IMR-90 (cell line): Measurements from ENCODE around the gene XPR1. TPM values are rescaled to one million over a fixed set of nuclear protein-coding genes. Genes with fewer than 3 reads are reported as not detected.

Source experiments
- ATAC-seq: fragments of 200-7000 bp; cut with Tn5 transposase; 2 replicates; pipeline ENCODE4 v1.9.1; 2020; ENCODE audit warnings: low read depth, mild to moderate bottlenecking, moderate library complexity
- BruUV-seq: library from RNA; stranded (reverse); fragments of 400-500 nt; replicated peaks from 2 replicates; lab custom pipeline; 2021; lab: Mats Ljungman, UMichigan
- CTCF ChIA-PET: fragments of 300-600 bp; formaldehyde crosslinking; extraction: SDS; loops from one replicate; lab custom pipeline; 2021; ENCODE audit warnings: antibody characterized with exemption; lab: Yijun Ruan, JAX
- POLR2A ChIA-PET: fragments of 300-600 bp; sonication (Branson Sonifier 250); formaldehyde crosslinking; loops from one replicate; lab custom pipeline; 2022; ENCODE audit warnings: antibody characterized with exemption; ENCODE audit not compliant: unreplicated experiment; lab: Charles Lee
- DNase-seq: peaks from one replicate; pipeline ENCODE4 v3.0.0; 2013
- H2AFZ ChIP-seq: replicated peaks from 2 replicates; pipeline ENCODE3; 2013; ENCODE audit warnings: low read length, mild to moderate bottlenecking; ENCODE audit not compliant: poor library complexity
- H2AK5ac ChIP-seq: 2 replicates; pipeline ENCODE4 v1.6.1; 2013; ENCODE audit warnings: low read depth, low read length, inconsistent platforms
- H2AK9ac ChIP-seq: replicated peaks from 2 replicates; pipeline ENCODE3; 2013; ENCODE audit warnings: mild to moderate bottlenecking, low read depth, low read length, moderate library complexity; ENCODE audit not compliant: poor library complexity
- H2BK120ac ChIP-seq: 2 replicates; pipeline ENCODE4 v1.6.1; 2013; ENCODE audit warnings: low read depth, low read length, inconsistent platforms
- H2BK15ac ChIP-seq: 3 replicates; pipeline ENCODE4 v1.6.1; 2013; ENCODE audit warnings: low read depth, low read length, inconsistent platforms
- H2BK20ac ChIP-seq: 2 replicates; pipeline ENCODE4 v1.6.1; 2013; ENCODE audit warnings: low read depth, mild to moderate bottlenecking, inconsistent platforms, low read length, moderate library complexity
- H2BK5ac ChIP-seq: 2 replicates; pipeline ENCODE4 v1.6.1; 2013; ENCODE audit warnings: mild to moderate bottlenecking, low read depth, low read length, inconsistent platforms; ENCODE audit not compliant: poor library complexity, severe bottlenecking
- H3K14ac ChIP-seq: replicated peaks from 2 replicates; pipeline ENCODE4 v1.6.1; 2013; ENCODE audit warnings: low read depth, low read length, inconsistent platforms
- H3K18ac ChIP-seq: 2 replicates; pipeline ENCODE4 v1.6.1; 2013; ENCODE audit warnings: low read depth, low read length, control low read depth
- H3K23ac ChIP-seq: 2 replicates; pipeline ENCODE4 v1.6.1; 2013; ENCODE audit warnings: low read depth, low read length, inconsistent platforms
- H3K27ac ChIP-seq: 2 replicates; pipeline ENCODE4 v1.5.1; 2013; ENCODE audit warnings: mild to moderate bottlenecking, control low read depth, low read length; ENCODE audit not compliant: insufficient read depth
- H3K27me3 ChIP-seq: 2 replicates; pipeline ENCODE4 v1.6.1; 2013; ENCODE audit warnings: low read length; ENCODE audit not compliant: control insufficient read depth, insufficient read depth
- H3K36me3 ChIP-seq: 2 replicates; pipeline ENCODE4 v1.6.1; 2013; ENCODE audit warnings: low read length, mixed read lengths; ENCODE audit not compliant: control insufficient read depth, insufficient read depth
- H3K4ac ChIP-seq: 2 replicates; pipeline ENCODE4 v1.6.1; 2013; ENCODE audit warnings: low read depth, low read length, inconsistent platforms
- H3K4me1 ChIP-seq: 2 replicates; pipeline ENCODE4 v1.6.1; 2013; ENCODE audit warnings: low read length, mixed read lengths; ENCODE audit not compliant: control insufficient read depth, insufficient read depth
- H3K4me2 ChIP-seq: 2 replicates; pipeline ENCODE4 v1.6.1; 2013; ENCODE audit warnings: low read depth, mild to moderate bottlenecking, control low read depth, low read length, moderate library complexity
- H3K4me3 ChIP-seq: 2 replicates; pipeline ENCODE4 v1.5.1; 2013; ENCODE audit warnings: low read depth, mild to moderate bottlenecking, control low read depth, low read length, moderate library complexity; ENCODE audit not compliant: insufficient read depth
- H3K56ac ChIP-seq: 2 replicates; pipeline ENCODE4 v1.6.1; 2013; ENCODE audit warnings: low read length, inconsistent platforms; ENCODE audit not compliant: insufficient read depth; ENCODE audit errors: extremely low read depth
- H3K79me1 ChIP-seq, 2 experiments: 2 replicates each; pipeline ENCODE4 v1.6.1; 2013; ENCODE audit warnings: low read length in 2 of 2, inconsistent platforms in 1 of 2, low read depth in 1 of 2
- H3K9ac ChIP-seq: 2 replicates; pipeline ENCODE4 v1.6.1; 2013; ENCODE audit warnings: low read depth, low read length, control low read depth
- H3K9me1 ChIP-seq: 2 replicates; pipeline ENCODE4 v1.6.1; 2013; ENCODE audit warnings: low read length, inconsistent platforms; ENCODE audit not compliant: insufficient read depth
- H3K9me3 ChIP-seq: 2 replicates; pipeline ENCODE4 v1.6.1; 2013; ENCODE audit warnings: low read length; ENCODE audit not compliant: control insufficient read depth, insufficient read depth
- H4K20me1 ChIP-seq: 2 replicates; pipeline ENCODE4 v1.6.1; 2013; ENCODE audit warnings: low read length, inconsistent platforms; ENCODE audit not compliant: insufficient read depth
- H4K5ac ChIP-seq: 2 replicates; pipeline ENCODE4 v1.6.1; 2013; ENCODE audit warnings: mild to moderate bottlenecking, low read depth, low read length, control low read depth
- H4K8ac ChIP-seq, 2 experiments: 2 replicates each; pipeline ENCODE4 v1.6.1; 2013; ENCODE audit warnings: low read depth in 2 of 2, low read length in 2 of 2, control low read depth in 1 of 2, inconsistent platforms in 1 of 2
- H4K91ac ChIP-seq: 2 replicates; pipeline ENCODE4 v1.6.1; 2013; ENCODE audit warnings: low read depth, low read length, inconsistent platforms; ENCODE audit not compliant: insufficient read depth
- BHLHE40 ChIP-seq: fragments of 150-350 bp; IDR thresholded peaks from 2 replicates; pipeline ENCODE4 v1.6.1; 2016; ENCODE audit warnings: mild to moderate bottlenecking, low read depth, low read length
- CHD1 ChIP-seq: IDR thresholded peaks from 2 replicates; pipeline ENCODE4 v1.6.1; 2012; ENCODE audit warnings: low read depth, low read length, improper control_type of control experiment
- CTCF ChIP-seq: conservative IDR thresholded peaks from 2 replicates; pipeline ENCODE4 v1.5.1; 2012; ENCODE audit warnings: mild to moderate bottlenecking, low read depth, low read length, improper control_type of control experiment
- FOS ChIP-seq: fragments of 150-350 bp; IDR thresholded peaks from 2 replicates; pipeline ENCODE4 v1.6.1; 2016; ENCODE audit warnings: low read depth, low read length
- MAFK ChIP-seq: IDR thresholded peaks from 2 replicates; pipeline ENCODE4 v1.6.1; 2012; ENCODE audit warnings: low read depth, low read length, improper control_type of control experiment
- MAZ ChIP-seq: IDR thresholded peaks from 2 replicates; pipeline ENCODE4 v1.6.1; 2012; ENCODE audit warnings: low read depth, mild to moderate bottlenecking, low read length, improper control_type of control experiment, moderate library complexity, borderline replicate concordance
- MXI1 ChIP-seq: IDR thresholded peaks from 2 replicates; pipeline ENCODE4 v1.6.1; 2012; ENCODE audit warnings: low read depth, mild to moderate bottlenecking, low read length, moderate library complexity, borderline replicate concordance
- NFE2L2 ChIP-seq: fragments of 150-350 bp; IDR thresholded peaks from 2 replicates; pipeline ENCODE4 v1.6.1; 2016; ENCODE audit warnings: low read depth, mild to moderate bottlenecking, low read length
- RAD21 ChIP-seq: IDR thresholded peaks from 2 replicates; pipeline ENCODE4 v1.6.1; 2012; ENCODE audit warnings: low read length, improper control_type of control experiment
- RCOR1 ChIP-seq: IDR thresholded peaks from 2 replicates; pipeline ENCODE4 v1.6.1; 2012; ENCODE audit warnings: mild to moderate bottlenecking, low read length, improper control_type of control experiment; ENCODE audit not compliant: insufficient replicate concordance
- RFX5 ChIP-seq: IDR thresholded peaks from 2 replicates; pipeline ENCODE4 v1.8.0; 2012; ENCODE audit warnings: low read depth, mild to moderate bottlenecking, low read length, moderate library complexity
- SMC3 ChIP-seq: fragments of 150-350 bp; IDR thresholded peaks from 2 replicates; pipeline ENCODE4 v1.6.1; 2016; ENCODE audit warnings: low read depth, mild to moderate bottlenecking, antibody characterized with exemption, low read length, moderate library complexity
- WGBS, 2 experiments: methylation state at CpG; one replicate each; pipeline versions ENCODE4 v1.1.5 to v1.1.7; 2013; ENCODE audit warnings: missing lambda C conversion rate in 2 of 2; ENCODE audit not compliant: insufficient read length in 1 of 2; ENCODE audit errors: extremely low coverage in 2 of 2; 5-methylcytosine and 5-hydroxymethylcytosine counted together
- dilution Hi-C: fragments of 300-500 bp; cut with HindIII; formaldehyde crosslinking; loops from one replicate; pipeline ENCODE4 v1.14.3; 2018; ENCODE audit warnings: low sequenced_read_pairs; ENCODE audit not compliant: unreplicated experiment
- in situ Hi-C: fragments of 300-500 bp; cut with MboI; formaldehyde crosslinking; loops from 3 replicates; pipeline ENCODE4 v1.14.3; 2019; ENCODE audit warnings: low sequenced_read_pairs, inconsistent platforms, mixed read lengths
- intact Hi-C: fragments of 100-400 bp; cut with micrococcal nuclease; formaldehyde crosslinking; loops from 2 replicates; pipeline ENCODE4 v1.10.0; 2022
- polyA plus RNA-seq, 3 experiments: library from polyadenylated mRNA; depleted of rRNA; stranded (reverse); fragments of >200 nt; gene quantifications; 2 replicates each; pipeline ENCODE4 v1.2.3, GENCODE V29; 2012; ENCODE audit warnings: low replicate concordance in 1 of 3
- total RNA-seq: library from RNA; depleted of rRNA; stranded (reverse); fragments of >200 nt; gene quantifications from 2 replicates; pipeline ENCODE4 v1.2.3, GENCODE V29; 2012
- TF ChIP-seq, protein P1 (sequence below): fragments of 150-350 bp; IDR thresholded peaks from 2 replicates; pipeline ENCODE4 v1.6.1; 2016; ENCODE audit warnings: low read depth, mild to moderate bottlenecking, low read length, moderate library complexity, borderline replicate concordance
- TF ChIP-seq, protein P2 (sequence below): fragments of 150-350 bp; IDR thresholded peaks from 2 replicates; pipeline ENCODE4 v1.6.1; 2017; ENCODE audit warnings: mild to moderate bottlenecking, antibody characterized with exemption, low read length, low read depth

The XPR1 gene
- total and polyA plus RNA-seq, 2 of the 4 experiments (the other 2 are of a cell fraction), result 11.8 to 25.1 TPM

DNA sequence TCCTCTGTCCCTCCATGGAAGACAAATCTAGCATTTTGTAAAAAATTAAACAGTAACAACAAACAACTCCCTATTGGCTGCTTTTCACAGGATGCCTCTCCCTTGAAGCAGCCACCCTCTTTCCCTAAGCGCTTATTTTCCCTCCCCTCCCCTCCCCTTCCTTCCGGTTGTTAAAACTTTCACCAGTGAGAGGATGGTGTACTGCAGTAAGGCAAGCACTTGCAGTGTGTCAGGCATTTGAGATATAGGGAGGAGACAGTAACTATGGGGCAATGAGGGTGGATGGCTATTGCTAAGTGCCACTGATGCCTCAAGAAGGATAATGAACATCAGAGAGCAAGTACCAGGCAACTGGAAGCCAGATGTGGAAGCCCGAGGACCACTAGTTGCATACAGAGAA, 261.8 kb downstream of the XPR1 start:
- no peaks in the 10 kb centered on the region for H3K9me3 ChIP-seq
- POLR2A ChIA-PET, result no interaction called here
- H3K27ac ChIP-seq, result no peak overlapping the region
- no peak overlapping the region for H4K5ac ChIP-seq
- no peak overlapping the region for H2BK5ac ChIP-seq
- H2AK5ac ChIP-seq, result no peak overlapping the region
- no peak overlapping the region for H3K56ac ChIP-seq
- H3K27me3 ChIP-seq, result no peaks in the 10 kb centered on the region
- no peak overlapping the region for H2BK20ac ChIP-seq
- no peak overlapping the region for H3K23ac ChIP-seq
- H3K4me2 ChIP-seq, result no peak overlapping the region
- no peak overlapping the region for H4K91ac ChIP-seq
- H4K8ac ChIP-seq, result no peak overlapping the region
- no peak overlapping the region for H3K4ac ChIP-seq
- H3K18ac ChIP-seq, result no peak overlapping the region
- H3K14ac ChIP-seq, result no peak overlapping the region
- H2AK9ac ChIP-seq, result no peak overlapping the region
- no peak overlapping the region for H2BK120ac ChIP-seq
- H2AFZ ChIP-seq, result no peak overlapping the region
- no peak for DNase-seq
- no peak overlapping the region; the same call in 1 of the 2 replicates for H3K9ac ChIP-seq
- 0 out of 2 replicates have a peak, but pooled peaks cover 2% of the 10 kb centered on the region for H3K4me1 ChIP-seq
- ATAC-seq, result no peak
- no peaks in the 10 kb centered on the region for H4K20me1 ChIP-seq
- WGBS, 2 experiments, result no CpG with 5 or more reads among the region's 3 CpGs
- intact Hi-C loops (no loop called here), in situ Hi-C loops (no loop called here), dilution Hi-C loops (no loop called here)
- no peak overlapping the region for H3K4me3 ChIP-seq
- no peak overlapping the region for H2BK15ac ChIP-seq
- H3K79me1 ChIP-seq, result no peaks in the 10 kb centered on the region
- no peaks in the 10 kb centered on the region for H3K9me1 ChIP-seq
- TF ChIP-seq MAFK (no peak), RCOR1 (no peak), CTCF (no peak), RFX5 (no peak), BHLHE40 (no peak), NFE2L2 (no peak), CHD1 (no peak), FOS (no peak), RAD21 (no peak), SMC3 (no peak), MXI1 (no peak), MAZ (no peak)
- TF ChIP-seq, protein P1, sequence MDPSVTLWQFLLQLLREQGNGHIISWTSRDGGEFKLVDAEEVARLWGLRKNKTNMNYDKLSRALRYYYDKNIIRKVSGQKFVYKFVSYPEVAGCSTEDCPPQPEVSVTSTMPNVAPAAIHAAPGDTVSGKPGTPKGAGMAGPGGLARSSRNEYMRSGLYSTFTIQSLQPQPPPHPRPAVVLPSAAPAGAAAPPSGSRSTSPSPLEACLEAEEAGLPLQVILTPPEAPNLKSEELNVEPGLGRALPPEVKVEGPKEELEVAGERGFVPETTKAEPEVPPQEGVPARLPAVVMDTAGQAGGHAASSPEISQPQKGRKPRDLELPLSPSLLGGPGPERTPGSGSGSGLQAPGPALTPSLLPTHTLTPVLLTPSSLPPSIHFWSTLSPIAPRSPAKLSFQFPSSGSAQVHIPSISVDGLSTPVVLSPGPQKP, result no peak
- TF ChIP-seq, protein P2, sequence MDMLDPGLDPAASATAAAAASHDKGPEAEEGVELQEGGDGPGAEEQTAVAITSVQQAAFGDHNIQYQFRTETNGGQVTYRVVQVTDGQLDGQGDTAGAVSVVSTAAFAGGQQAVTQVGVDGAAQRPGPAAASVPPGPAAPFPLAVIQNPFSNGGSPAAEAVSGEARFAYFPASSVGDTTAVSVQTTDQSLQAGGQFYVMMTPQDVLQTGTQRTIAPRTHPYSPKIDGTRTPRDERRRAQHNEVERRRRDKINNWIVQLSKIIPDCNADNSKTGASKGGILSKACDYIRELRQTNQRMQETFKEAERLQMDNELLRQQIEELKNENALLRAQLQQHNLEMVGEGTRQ, result no peak
- no TSS peak for BruUV-seq
- CTCF ChIA-PET, result no interaction called here
- 0 out of 2 replicates have a peak, but pooled peaks cover 1% of the 10 kb centered on the region for H3K36me3 ChIP-seq
